H1 (cell line): ENCODE measurements around the gene MYO7B. TPM values are rescaled to one million over a fixed set of nuclear protein-coding genes. Genes with fewer than 3 reads are reported as not detected.

Experiments used
- BACH1 ChIP-seq: IDR thresholded peaks from 2 replicates; pipeline ENCODE4 v1.6.1; 2012; ENCODE audit warnings: low read length, improper control_type of control experiment
- CBX5 ChIP-seq: fragments of 300-800, 300-1000 bp; sonication (generic); IDR thresholded peaks from 2 replicates; pipeline ENCODE4 v1.7.1; 2016; ENCODE audit warnings: antibody characterized with exemption, low read length, low read depth
- EGR1 ChIP-seq: IDR thresholded peaks from 2 replicates; pipeline ENCODE4 v1.6.1; 2011; ENCODE audit warnings: low read depth, low read length, borderline replicate concordance
- POLR2A ChIP-seq, 2 experiments: IDR thresholded peaks; 1 replicate in 1 of 2; 2 replicates in 1 of 2; pipeline ENCODE4 v1.6.1; 2011; ENCODE audit warnings: low read depth in 2 of 2, low read length in 2 of 2, mild to moderate bottlenecking in 2 of 2; ENCODE audit errors: control extremely low read depth in 1 of 2
- SIN3A ChIP-seq, 2 experiments: IDR thresholded peaks in 1 of 2; conservative IDR thresholded peaks in 1 of 2; 2 replicates each; pipeline ENCODE4 v1.6.1; 2011 to 2012; ENCODE audit warnings: low read length in 2 of 2, improper control_type of control experiment in 1 of 2, low read depth in 1 of 2, mild to moderate bottlenecking in 1 of 2
- polyA plus RNA-seq, 7 experiments: library from polyadenylated mRNA; depleted of rRNA in 3 of 7; stranded (reverse) in 5 of 7; unstranded in 2 of 7; fragments of >200 nt in 5 of 7; fragments of 200-250 nt in 2 of 7; gene quantifications; 1 replicate in 5 of 7; 2 replicates in 1 of 7; 4 replicates in 1 of 7; pipeline versions ENCODE4 v1.2.1 to v1.2.3, GENCODE V29; 2011 to 2013; ENCODE audit warnings: missing spikeins in 2 of 7, mixed read lengths in 2 of 7
- total RNA-seq: library from RNA; stranded (reverse); fragmentation: NEBNext Ultra II Directional; extraction: Animal tissue kit (Norgen Biotek cat#: 25700); gene quantifications from 2 replicates; pipeline ENCODE4 v1.2.1, GENCODE V29; 2021
- TF ChIP-seq, protein P1 (sequence below): fragments of 300-600 bp; sonication (generic); IDR thresholded peaks from 2 replicates; pipeline ENCODE4 v1.7.1; 2012; ENCODE audit warnings: low read length, moderate library complexity, mild to moderate bottlenecking, inconsistent platforms; ENCODE audit not compliant: insufficient replicate concordance

Gene MYO7B
- total and polyA plus RNA-seq, 2 of the 8 experiments (the other 6 are each of a cell fraction or from before 2014, with no cell fraction given), result not detected

DNA sequence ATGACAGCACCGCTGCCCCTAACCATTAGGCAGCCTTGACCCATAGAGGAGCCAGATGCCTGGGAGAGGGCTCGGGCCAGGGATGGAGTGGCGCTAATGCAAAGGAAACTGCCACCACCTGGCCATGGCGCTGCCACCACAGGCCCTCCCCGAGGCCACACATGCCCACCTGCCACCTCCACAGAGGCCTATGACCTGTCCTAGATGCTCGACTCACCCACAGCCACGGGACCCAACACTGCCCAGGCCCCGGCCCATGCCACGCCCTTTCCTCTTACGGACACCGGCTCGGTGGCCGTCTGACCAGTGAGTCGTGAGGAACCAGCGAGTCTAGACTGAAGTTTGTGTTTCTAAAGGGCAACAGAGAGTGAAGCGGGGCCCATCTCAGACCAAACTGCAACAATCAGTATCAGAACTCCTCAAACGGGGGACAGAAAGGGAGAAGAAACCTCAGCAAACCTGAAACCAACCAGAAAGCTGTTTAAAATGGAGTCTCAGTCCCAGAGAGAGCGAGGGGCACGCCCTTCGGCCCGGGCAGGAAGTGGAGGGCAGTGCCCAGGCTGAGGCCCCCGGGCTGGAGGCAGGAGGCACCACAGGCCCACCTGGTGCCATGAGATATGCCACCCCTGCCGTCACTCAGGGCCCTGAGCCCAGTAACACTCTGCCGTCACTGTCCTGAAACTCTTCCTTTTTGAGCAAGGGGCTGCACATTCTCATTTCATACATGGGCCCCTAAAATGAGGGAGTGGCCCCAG is 111.2 kb downstream of the MYO7B start (continued):
- no peak for TF ChIP-seq BACH1
- TF ChIP-seq SIN3A (conservative IDR thresholded peaks at IDR 0.05 in 1 of 2, IDR thresholded peaks at IDR 0.05 in 1 of 2; ENCODE audit: low read depth in 1 of 2, low read length in 2 of 2), result no peak
- TF ChIP-seq, protein P1, sequence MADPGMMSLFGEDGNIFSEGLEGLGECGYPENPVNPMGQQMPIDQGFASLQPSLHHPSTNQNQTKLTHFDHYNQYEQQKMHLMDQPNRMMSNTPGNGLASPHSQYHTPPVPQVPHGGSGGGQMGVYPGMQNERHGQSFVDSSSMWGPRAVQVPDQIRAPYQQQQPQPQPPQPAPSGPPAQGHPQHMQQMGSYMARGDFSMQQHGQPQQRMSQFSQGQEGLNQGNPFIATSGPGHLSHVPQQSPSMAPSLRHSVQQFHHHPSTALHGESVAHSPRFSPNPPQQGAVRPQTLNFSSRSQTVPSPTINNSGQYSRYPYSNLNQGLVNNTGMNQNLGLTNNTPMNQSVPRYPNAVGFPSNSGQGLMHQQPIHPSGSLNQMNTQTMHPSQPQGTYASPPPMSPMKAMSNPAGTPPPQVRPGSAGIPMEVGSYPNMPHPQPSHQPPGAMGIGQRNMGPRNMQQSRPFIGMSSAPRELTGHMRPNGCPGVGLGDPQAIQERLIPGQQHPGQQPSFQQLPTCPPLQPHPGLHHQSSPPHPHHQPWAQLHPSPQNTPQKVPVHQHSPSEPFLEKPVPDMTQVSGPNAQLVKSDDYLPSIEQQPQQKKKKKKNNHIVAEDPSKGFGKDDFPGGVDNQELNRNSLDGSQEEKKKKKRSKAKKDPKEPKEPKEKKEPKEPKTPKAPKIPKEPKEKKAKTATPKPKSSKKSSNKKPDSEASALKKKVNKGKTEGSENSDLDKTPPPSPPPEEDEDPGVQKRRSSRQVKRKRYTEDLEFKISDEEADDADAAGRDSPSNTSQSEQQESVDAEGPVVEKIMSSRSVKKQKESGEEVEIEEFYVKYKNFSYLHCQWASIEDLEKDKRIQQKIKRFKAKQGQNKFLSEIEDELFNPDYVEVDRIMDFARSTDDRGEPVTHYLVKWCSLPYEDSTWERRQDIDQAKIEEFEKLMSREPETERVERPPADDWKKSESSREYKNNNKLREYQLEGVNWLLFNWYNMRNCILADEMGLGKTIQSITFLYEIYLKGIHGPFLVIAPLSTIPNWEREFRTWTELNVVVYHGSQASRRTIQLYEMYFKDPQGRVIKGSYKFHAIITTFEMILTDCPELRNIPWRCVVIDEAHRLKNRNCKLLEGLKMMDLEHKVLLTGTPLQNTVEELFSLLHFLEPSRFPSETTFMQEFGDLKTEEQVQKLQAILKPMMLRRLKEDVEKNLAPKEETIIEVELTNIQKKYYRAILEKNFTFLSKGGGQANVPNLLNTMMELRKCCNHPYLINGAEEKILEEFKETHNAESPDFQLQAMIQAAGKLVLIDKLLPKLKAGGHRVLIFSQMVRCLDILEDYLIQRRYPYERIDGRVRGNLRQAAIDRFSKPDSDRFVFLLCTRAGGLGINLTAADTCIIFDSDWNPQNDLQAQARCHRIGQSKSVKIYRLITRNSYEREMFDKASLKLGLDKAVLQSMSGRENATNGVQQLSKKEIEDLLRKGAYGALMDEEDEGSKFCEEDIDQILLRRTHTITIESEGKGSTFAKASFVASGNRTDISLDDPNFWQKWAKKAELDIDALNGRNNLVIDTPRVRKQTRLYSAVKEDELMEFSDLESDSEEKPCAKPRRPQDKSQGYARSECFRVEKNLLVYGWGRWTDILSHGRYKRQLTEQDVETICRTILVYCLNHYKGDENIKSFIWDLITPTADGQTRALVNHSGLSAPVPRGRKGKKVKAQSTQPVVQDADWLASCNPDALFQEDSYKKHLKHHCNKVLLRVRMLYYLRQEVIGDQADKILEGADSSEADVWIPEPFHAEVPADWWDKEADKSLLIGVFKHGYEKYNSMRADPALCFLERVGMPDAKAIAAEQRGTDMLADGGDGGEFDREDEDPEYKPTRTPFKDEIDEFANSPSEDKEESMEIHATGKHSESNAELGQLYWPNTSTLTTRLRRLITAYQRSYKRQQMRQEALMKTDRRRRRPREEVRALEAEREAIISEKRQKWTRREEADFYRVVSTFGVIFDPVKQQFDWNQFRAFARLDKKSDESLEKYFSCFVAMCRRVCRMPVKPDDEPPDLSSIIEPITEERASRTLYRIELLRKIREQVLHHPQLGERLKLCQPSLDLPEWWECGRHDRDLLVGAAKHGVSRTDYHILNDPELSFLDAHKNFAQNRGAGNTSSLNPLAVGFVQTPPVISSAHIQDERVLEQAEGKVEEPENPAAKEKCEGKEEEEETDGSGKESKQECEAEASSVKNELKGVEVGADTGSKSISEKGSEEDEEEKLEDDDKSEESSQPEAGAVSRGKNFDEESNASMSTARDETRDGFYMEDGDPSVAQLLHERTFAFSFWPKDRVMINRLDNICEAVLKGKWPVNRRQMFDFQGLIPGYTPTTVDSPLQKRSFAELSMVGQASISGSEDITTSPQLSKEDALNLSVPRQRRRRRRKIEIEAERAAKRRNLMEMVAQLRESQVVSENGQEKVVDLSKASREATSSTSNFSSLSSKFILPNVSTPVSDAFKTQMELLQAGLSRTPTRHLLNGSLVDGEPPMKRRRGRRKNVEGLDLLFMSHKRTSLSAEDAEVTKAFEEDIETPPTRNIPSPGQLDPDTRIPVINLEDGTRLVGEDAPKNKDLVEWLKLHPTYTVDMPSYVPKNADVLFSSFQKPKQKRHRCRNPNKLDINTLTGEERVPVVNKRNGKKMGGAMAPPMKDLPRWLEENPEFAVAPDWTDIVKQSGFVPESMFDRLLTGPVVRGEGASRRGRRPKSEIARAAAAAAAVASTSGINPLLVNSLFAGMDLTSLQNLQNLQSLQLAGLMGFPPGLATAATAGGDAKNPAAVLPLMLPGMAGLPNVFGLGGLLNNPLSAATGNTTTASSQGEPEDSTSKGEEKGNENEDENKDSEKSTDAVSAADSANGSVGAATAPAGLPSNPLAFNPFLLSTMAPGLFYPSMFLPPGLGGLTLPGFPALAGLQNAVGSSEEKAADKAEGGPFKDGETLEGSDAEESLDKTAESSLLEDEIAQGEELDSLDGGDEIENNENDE, result no peak
- TF ChIP-seq EGR1, result no peak
- no peak for TF ChIP-seq CBX5
- no peak for TF ChIP-seq POLR2A (IDR thresholded peaks at IDR 0.05; ENCODE audit: control extremely low read depth in 1 of 2, low read depth in 2 of 2, low read length in 2 of 2)
- TF ChIP-seq, all 59 proteins: peak for 0
